ENCODE data around the gene GUK1. TPM values are rescaled to one million over a fixed set of nuclear protein-coding genes. Genes with fewer than 3 reads are reported as not detected.

GUK1 gene
- polyA plus RNA-seq, 1 donor from 2014 or later, result 502 TPM

DNA sequence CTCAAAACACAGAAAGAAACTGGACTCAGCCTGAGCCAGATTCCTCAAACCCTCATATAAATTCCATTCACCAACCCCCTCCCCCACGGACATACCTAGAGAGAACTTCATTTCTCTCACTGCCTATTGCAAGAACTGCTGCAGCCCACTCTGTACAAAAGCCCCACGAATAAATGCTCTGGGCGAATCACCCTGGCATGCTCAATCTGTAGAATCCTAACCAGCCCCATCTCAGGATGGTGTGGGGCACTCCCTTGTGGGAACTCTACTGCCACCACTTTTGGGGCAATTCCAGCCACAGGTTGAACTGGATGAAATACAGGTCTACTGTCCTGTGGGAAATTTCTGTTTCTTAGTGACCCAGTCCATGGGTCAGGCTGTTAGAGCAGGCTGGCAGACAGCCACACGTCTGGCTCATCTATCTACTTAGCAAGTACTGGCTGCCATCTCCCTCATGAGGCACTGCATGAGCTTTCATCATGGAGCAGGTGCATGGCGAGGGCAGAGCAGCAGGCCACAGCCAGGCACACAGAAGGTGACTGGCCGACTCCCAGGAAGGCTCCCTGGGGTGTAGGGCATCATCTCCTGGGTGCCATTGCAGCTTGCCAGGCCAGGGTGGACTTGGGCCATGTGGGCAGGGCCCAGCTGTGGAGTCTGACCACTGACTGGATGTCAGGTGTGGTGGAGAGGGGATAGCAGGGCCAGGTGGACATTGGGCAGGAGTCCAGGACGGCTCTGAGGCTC is 35.4 kb upstream of the GUK1 start:
- no peaks in the 10 kb centered on the region for H3K36me3 ChIP-seq (ENCODE audit: insufficient read depth, low read length)
- no peak overlapping the region for H2AFZ ChIP-seq (ENCODE audit: low read depth, low read length)
- no peak overlapping the region for H3K9ac ChIP-seq (ENCODE audit: low read length)
- H3K4me3 ChIP-seq (ENCODE audit: low read length), result no peak overlapping the region
- no peaks in the 10 kb centered on the region for H4K20me1 ChIP-seq (ENCODE audit: insufficient read depth)
- H3K9me3 ChIP-seq (ENCODE audit: low read length), result no peaks in the 10 kb centered on the region
- no peaks in the 10 kb centered on the region for H3F3A ChIP-seq (ENCODE audit: insufficient read depth, low read length, poor library complexity, severe bottlenecking)
- TF ChIP-seq SMC3 (conservative IDR thresholded peaks at IDR 0.05; ENCODE audit: poor library complexity) (no peak), EZH2 (IDR thresholded peaks at IDR 0.05; ENCODE audit: borderline replicate concordance, insufficient read depth, low read length, poor library complexity, severe bottlenecking) (no peak), POLR2AphosphoS5 (IDR thresholded peaks at IDR 0.05) (no peak), EP300 (conservative IDR thresholded peaks at IDR 0.05; ENCODE audit: poor library complexity, severe bottlenecking) (no peak), MXI1 (conservative IDR thresholded peaks at IDR 0.05; ENCODE audit: poor library complexity, severe bottlenecking) (no peak), RAD21 (conservative IDR thresholded peaks at IDR 0.05) (no peak), TAF1 (IDR thresholded peaks at IDR 0.05; ENCODE audit: low read depth) (no peak)
- TF ChIP-seq, protein P1, sequence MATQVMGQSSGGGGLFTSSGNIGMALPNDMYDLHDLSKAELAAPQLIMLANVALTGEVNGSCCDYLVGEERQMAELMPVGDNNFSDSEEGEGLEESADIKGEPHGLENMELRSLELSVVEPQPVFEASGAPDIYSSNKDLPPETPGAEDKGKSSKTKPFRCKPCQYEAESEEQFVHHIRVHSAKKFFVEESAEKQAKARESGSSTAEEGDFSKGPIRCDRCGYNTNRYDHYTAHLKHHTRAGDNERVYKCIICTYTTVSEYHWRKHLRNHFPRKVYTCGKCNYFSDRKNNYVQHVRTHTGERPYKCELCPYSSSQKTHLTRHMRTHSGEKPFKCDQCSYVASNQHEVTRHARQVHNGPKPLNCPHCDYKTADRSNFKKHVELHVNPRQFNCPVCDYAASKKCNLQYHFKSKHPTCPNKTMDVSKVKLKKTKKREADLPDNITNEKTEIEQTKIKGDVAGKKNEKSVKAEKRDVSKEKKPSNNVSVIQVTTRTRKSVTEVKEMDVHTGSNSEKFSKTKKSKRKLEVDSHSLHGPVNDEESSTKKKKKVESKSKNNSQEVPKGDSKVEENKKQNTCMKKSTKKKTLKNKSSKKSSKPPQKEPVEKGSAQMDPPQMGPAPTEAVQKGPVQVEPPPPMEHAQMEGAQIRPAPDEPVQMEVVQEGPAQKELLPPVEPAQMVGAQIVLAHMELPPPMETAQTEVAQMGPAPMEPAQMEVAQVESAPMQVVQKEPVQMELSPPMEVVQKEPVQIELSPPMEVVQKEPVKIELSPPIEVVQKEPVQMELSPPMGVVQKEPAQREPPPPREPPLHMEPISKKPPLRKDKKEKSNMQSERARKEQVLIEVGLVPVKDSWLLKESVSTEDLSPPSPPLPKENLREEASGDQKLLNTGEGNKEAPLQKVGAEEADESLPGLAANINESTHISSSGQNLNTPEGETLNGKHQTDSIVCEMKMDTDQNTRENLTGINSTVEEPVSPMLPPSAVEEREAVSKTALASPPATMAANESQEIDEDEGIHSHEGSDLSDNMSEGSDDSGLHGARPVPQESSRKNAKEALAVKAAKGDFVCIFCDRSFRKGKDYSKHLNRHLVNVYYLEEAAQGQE (IDR thresholded peaks at IDR 0.05; ENCODE audit: borderline replicate concordance), result no peak
- TF ChIP-seq, protein P2, sequence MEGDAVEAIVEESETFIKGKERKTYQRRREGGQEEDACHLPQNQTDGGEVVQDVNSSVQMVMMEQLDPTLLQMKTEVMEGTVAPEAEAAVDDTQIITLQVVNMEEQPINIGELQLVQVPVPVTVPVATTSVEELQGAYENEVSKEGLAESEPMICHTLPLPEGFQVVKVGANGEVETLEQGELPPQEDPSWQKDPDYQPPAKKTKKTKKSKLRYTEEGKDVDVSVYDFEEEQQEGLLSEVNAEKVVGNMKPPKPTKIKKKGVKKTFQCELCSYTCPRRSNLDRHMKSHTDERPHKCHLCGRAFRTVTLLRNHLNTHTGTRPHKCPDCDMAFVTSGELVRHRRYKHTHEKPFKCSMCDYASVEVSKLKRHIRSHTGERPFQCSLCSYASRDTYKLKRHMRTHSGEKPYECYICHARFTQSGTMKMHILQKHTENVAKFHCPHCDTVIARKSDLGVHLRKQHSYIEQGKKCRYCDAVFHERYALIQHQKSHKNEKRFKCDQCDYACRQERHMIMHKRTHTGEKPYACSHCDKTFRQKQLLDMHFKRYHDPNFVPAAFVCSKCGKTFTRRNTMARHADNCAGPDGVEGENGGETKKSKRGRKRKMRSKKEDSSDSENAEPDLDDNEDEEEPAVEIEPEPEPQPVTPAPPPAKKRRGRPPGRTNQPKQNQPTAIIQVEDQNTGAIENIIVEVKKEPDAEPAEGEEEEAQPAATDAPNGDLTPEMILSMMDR (IDR thresholded peaks at IDR 0.05; ENCODE audit: poor library complexity, severe bottlenecking), result no peak
- H3K27me3 ChIP-seq (ENCODE audit: insufficient read depth, low read depth, low read length), result no peaks in the 10 kb centered on the region
- H3K9me2 ChIP-seq (ENCODE audit: insufficient read depth, low read length), result no peaks in the 10 kb centered on the region
- peaks cover 23% of the 10 kb centered on the region for H3K79me2 ChIP-seq (replicated peaks; ENCODE audit: insufficient read depth, low read length)
- no peak overlapping the region for H3K4me2 ChIP-seq (ENCODE audit: low read length)
- H3K27ac ChIP-seq (ENCODE audit: low read length), result no peak overlapping the region

DNA sequence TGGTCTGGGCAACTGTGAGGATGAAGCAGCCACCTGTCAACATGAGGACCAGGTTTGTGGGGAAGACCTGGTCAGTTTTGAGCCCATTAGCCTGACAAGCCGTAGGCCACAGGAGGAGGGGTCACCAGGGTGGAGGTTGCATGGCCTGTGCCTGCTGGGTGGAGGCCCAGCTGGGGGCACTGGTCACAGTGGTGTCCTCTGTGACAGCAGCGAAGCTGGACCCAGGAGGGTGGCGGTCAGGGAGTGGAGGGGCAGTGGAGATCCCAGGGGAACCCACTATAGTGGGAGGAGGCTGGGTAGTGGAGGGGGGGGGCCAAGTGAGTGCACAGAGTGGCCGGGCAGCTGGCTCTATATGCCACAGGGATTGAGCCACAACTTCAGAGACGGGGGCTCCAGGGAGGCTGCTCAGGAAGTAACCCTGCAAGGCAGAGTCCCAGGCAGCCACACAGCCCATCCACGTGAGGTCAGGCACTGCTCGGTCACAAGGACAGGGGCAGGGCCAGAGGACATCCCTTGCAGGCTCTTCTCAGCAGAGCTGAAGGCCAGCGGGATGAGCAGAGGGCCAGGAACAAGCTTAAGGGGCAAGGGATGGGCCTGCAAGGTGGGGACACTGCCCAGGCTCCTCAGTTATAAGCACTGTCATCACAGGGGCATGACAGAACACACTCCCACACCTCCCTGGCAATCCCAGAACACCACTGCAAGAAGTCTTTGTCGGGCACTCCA is 34.6 kb upstream of the GUK1 start:
- Histone ChIP-seq H3K27ac (ENCODE audit: low read length) (no peak overlapping the region), H3K27me3 (ENCODE audit: insufficient read depth, low read depth, low read length) (no peaks in the 10 kb centered on the region), H3K9me2 (ENCODE audit: insufficient read depth, low read length) (no peaks in the 10 kb centered on the region), H2AFZ (ENCODE audit: low read depth, low read length) (no peak overlapping the region), H3K36me3 (ENCODE audit: insufficient read depth, low read length) (no peaks in the 10 kb centered on the region), H3K9me3 (ENCODE audit: low read length) (no peaks in the 10 kb centered on the region), H3F3A (ENCODE audit: insufficient read depth, low read length, poor library complexity, severe bottlenecking) (no peaks in the 10 kb centered on the region), H3K79me2 (replicated peaks; ENCODE audit: insufficient read depth, low read length) (peaks cover 28% of the 10 kb centered on the region), H3K9ac (ENCODE audit: low read length) (no peak overlapping the region), H3K4me2 (ENCODE audit: low read length) (no peak overlapping the region), H3K4me3 (ENCODE audit: low read length) (no peak overlapping the region), H4K20me1 (ENCODE audit: insufficient read depth) (no peaks in the 10 kb centered on the region)
- no peak for TF ChIP-seq POLR2AphosphoS5 (IDR thresholded peaks at IDR 0.05)
- no peak for TF ChIP-seq SMC3 (conservative IDR thresholded peaks at IDR 0.05; ENCODE audit: poor library complexity)
- no peak for TF ChIP-seq EZH2 (IDR thresholded peaks at IDR 0.05; ENCODE audit: borderline replicate concordance, insufficient read depth, low read length, poor library complexity, severe bottlenecking)
- no peak for TF ChIP-seq RAD21 (conservative IDR thresholded peaks at IDR 0.05)
- TF ChIP-seq TAF1 (IDR thresholded peaks at IDR 0.05; ENCODE audit: low read depth), result no peak
- TF ChIP-seq, protein P2 (IDR thresholded peaks at IDR 0.05; ENCODE audit: poor library complexity, severe bottlenecking), result no peak
- no peak for TF ChIP-seq MXI1 (conservative IDR thresholded peaks at IDR 0.05; ENCODE audit: poor library complexity, severe bottlenecking)
- TF ChIP-seq, protein P1 (IDR thresholded peaks at IDR 0.05; ENCODE audit: borderline replicate concordance), result no peak
- TF ChIP-seq EP300 (conservative IDR thresholded peaks at IDR 0.05; ENCODE audit: poor library complexity, severe bottlenecking), result no peak
